Large intestine (tissue), 3 donors: ENCODE data around the gene CUEDC1. TPM values are rescaled to one million over a fixed set of nuclear protein-coding genes. Genes with fewer than 3 reads are reported as not detected.

Source experiments
- DNase-seq, 2 donors: peaks; one replicate each; pipeline versions ENCODE4 v3.0.0 to v3.0.0-alpha.2; 2013
- H3K27ac ChIP-seq: one replicate; pipeline ENCODE4 v1.5.1; 2013; ENCODE audit warnings: low read length
- H3K27me3 ChIP-seq: 2 replicates; pipeline ENCODE4 v1.6.1; 2013; ENCODE audit warnings: low read length; ENCODE audit not compliant: control insufficient read depth, insufficient read depth
- H3K36me3 ChIP-seq: 2 replicates; pipeline ENCODE4 v1.6.1; 2013; ENCODE audit warnings: low read length; ENCODE audit not compliant: control insufficient read depth, insufficient read depth
- H3K4me1 ChIP-seq: one replicate; pipeline ENCODE4 v1.6.1; 2013; ENCODE audit warnings: low read length; ENCODE audit not compliant: control insufficient read depth, insufficient read depth
- H3K4me3 ChIP-seq: one replicate; pipeline ENCODE4 v1.5.1; 2013; ENCODE audit warnings: low read length
- H3K9me3 ChIP-seq: one replicate; pipeline ENCODE4 v1.6.1; 2013; ENCODE audit warnings: mild to moderate bottlenecking, low read depth, low read length, moderate library complexity; ENCODE audit not compliant: control insufficient read depth
- WGBS: methylation state at CpG from one replicate; pipeline ENCODE4 v1.1.5; 2013; ENCODE audit warnings: low lambda C conversion rate; ENCODE audit not compliant: insufficient coverage; 5-methylcytosine and 5-hydroxymethylcytosine counted together
- polyA plus RNA-seq: library from polyadenylated mRNA; unstranded; fragments of 120-200 nt; gene quantifications from one replicate; pipeline ENCODE4 v1.2.1, GENCODE V29; 2013

Gene CUEDC1
- polyA plus RNA-seq, 1 donor, result 17.1 TPM

- Histone ChIP-seq H3K27me3 (no peaks in the 10 kb centered on the region), H3K4me1 (peaks cover 31% of the 10 kb centered on the region), H3K9me3 (no peaks in the 10 kb centered on the region), H3K27ac (no peak overlapping the region), H3K4me3 (no peak overlapping the region), H3K36me3 (peaks cover 20% of the 10 kb centered on the region)
- WGBS, result no CpG with 5 or more reads among the region's 5 CpGs
- DNase-seq, result no peak
Measured at GRCh38 chr17:57866723-57867122, 88.5 kb downstream of the CUEDC1 start.

GRCh38 chr17:57866319-57866718 lies 88.9 kb downstream of the CUEDC1 start:
- no CpG with 5 or more reads among the region's 10 CpGs for WGBS
- no peak overlapping the region for H3K27ac ChIP-seq
- H3K4me3 ChIP-seq, result no peak overlapping the region
- DNase-seq, result no peak
- H3K9me3 ChIP-seq, result no peaks in the 10 kb centered on the region
- peaks cover 19% of the 10 kb centered on the region for H3K36me3 ChIP-seq
- H3K27me3 ChIP-seq, result no peaks in the 10 kb centered on the region
- peaks cover 33% of the 10 kb centered on the region for H3K4me1 ChIP-seq

- no peak overlapping the region for H3K27ac ChIP-seq
- 65% methylated on average over 2 of the region's 8 CpGs for WGBS
- peaks cover 35% of the 10 kb centered on the region for H3K4me1 ChIP-seq
- no peaks in the 10 kb centered on the region for H3K9me3 ChIP-seq
- H3K27me3 ChIP-seq, result no peaks in the 10 kb centered on the region
- no peak overlapping the region for H3K4me3 ChIP-seq
- H3K36me3 ChIP-seq, result peaks cover 12% of the 10 kb centered on the region
- no peak for DNase-seq
Measured at GRCh38 chr17:57864273-57864672, 90.9 kb downstream of the CUEDC1 start.

- DNase-seq, result peak; percentile 73 to 89
- Histone ChIP-seq H3K27me3 (no peaks in the 10 kb centered on the region), H3K27ac (peak overlapping the region; percentile 93), H3K4me1 (peaks cover 22% of the 10 kb centered on the region), H3K36me3 (peaks cover 12% of the 10 kb centered on the region), H3K9me3 (no peaks in the 10 kb centered on the region), H3K4me3 (peak overlapping the region; percentile 51)
- 60% methylated on average over 2 of the region's 16 CpGs for WGBS
Measured at GRCh38 chr17:57862694-57863667, 92.2 kb downstream of the CUEDC1 start.

GRCh38 chr17:57861790-57862693 lies 93.2 kb downstream of the CUEDC1 start:
- Histone ChIP-seq H3K27me3 (no peaks in the 10 kb centered on the region), H3K36me3 (peaks cover 10% of the 10 kb centered on the region), H3K9me3 (no peaks in the 10 kb centered on the region), H3K27ac (peak overlapping the region; percentile 93), H3K4me3 (peak overlapping the region; percentile 51), H3K4me1 (peaks cover 20% of the 10 kb centered on the region)
- WGBS, result no CpG with 5 or more reads among the region's 58 CpGs
- peak; percentile 76 to 91 for DNase-seq

- no peaks in the 10 kb centered on the region for H3K27me3 ChIP-seq
- H3K4me3 ChIP-seq, result peak overlapping the region; percentile 51
- H3K36me3 ChIP-seq, result peaks cover 1% of the 10 kb centered on the region
- WGBS, result no CpG with 5 or more reads among the region's 34 CpGs
- H3K9me3 ChIP-seq, result no peaks in the 10 kb centered on the region
- H3K27ac ChIP-seq, result peak overlapping the region; percentile 93
- peak; percentile 52 to 90 for DNase-seq
- H3K4me1 ChIP-seq, result peaks cover 21% of the 10 kb centered on the region
Measured at GRCh38 chr17:57861000-57861789, 94.0 kb downstream of the CUEDC1 start.

GRCh38 chr17:57860414-57860999 lies 94.7 kb downstream of the CUEDC1 start:
- Histone ChIP-seq H3K27ac (peak overlapping the region; percentile 93), H3K9me3 (no peaks in the 10 kb centered on the region), H3K4me3 (no peak overlapping the region), H3K27me3 (no peaks in the 10 kb centered on the region), H3K4me1 (peaks cover 28% of the 10 kb centered on the region), H3K36me3 (no peaks in the 10 kb centered on the region)
- WGBS, result no CpG with 5 or more reads among the region's 6 CpGs
- DNase-seq, result no peak

- Histone ChIP-seq H3K9me3 (no peaks in the 10 kb centered on the region), H3K4me1 (peaks cover 35% of the 10 kb centered on the region), H3K4me3 (no peak overlapping the region), H3K27me3 (no peaks in the 10 kb centered on the region), H3K36me3 (no peaks in the 10 kb centered on the region), H3K27ac (no peak overlapping the region)
- WGBS, result 60% methylated on average over 1 of the region's 13 CpGs
- no peak for DNase-seq
Measured at GRCh38 chr17:57859601-57860413, 95.4 kb downstream of the CUEDC1 start.

GRCh38 chr17:57858838-57859237 lies 96.4 kb downstream of the CUEDC1 start:
- WGBS, result no CpG with 5 or more reads among the region's 5 CpGs
- H3K4me3 ChIP-seq, result no peak overlapping the region
- DNase-seq, result no peak
- H3K27ac ChIP-seq, result no peak overlapping the region
- peaks cover 38% of the 10 kb centered on the region for H3K4me1 ChIP-seq
- no peaks in the 10 kb centered on the region for H3K36me3 ChIP-seq
- no peaks in the 10 kb centered on the region for H3K9me3 ChIP-seq
- H3K27me3 ChIP-seq, result no peaks in the 10 kb centered on the region
